ENCODE measurements around the gene NDUFS6. TPM values are rescaled to one million over a fixed set of nuclear protein-coding genes. Genes with fewer than 3 reads are reported as not detected.

The NDUFS6 gene
- total and polyA plus RNA-seq, 2 of the 4 experiments (the other 2 are of a cell fraction): 10.4 to 69.0 TPM

- H2BK20ac ChIP-seq (ENCODE audit: low read depth, low read length): no peak overlapping the region
- no peak overlapping the region for H2BK15ac ChIP-seq (ENCODE audit: low read depth, low read length)
- peak overlapping the region; percentile 64 for H2AFZ ChIP-seq (replicated peaks; ENCODE audit: low read length, poor library complexity)
- no peak overlapping the region for H4K8ac ChIP-seq (ENCODE audit: low read depth in 2 of 2, low read length in 2 of 2)
- H4K5ac ChIP-seq (ENCODE audit: low read depth, low read length): no peak overlapping the region
- peak; percentile 66 for DNase-seq
- CTCF ChIA-PET: interaction anchor here (0.7 to 2.2 kb wide), 4 partner anchors 9 to 35 kb away, joined by 3 to 21 read pairs (median 4); no protein-coding TSS in a partner anchor
- no peak overlapping the region for H3K4me3 ChIP-seq (ENCODE audit: insufficient read depth, low read depth, low read length)
- peaks cover 2% of the 10 kb centered on the region; the same call in 1 of the 2 replicates for H3K4me1 ChIP-seq (ENCODE audit: control insufficient read depth, insufficient read depth, low read length)
- no peaks in the 10 kb centered on the region for H4K20me1 ChIP-seq (ENCODE audit: insufficient read depth, low read length)
- 5% methylated on average over 4 of the region's 5 CpGs; no CpG with 5 or more reads in 1 of the 2 experiments for WGBS, 2 experiments (ENCODE audit: extremely low coverage in 2 of 2, insufficient read length in 1 of 2)
- peaks cover 7% of the 10 kb centered on the region for H3K27me3 ChIP-seq (ENCODE audit: control insufficient read depth, insufficient read depth, low read length)
- no peak overlapping the region for H2BK120ac ChIP-seq (ENCODE audit: low read depth, low read length)
- ATAC-seq (ENCODE audit: low read depth): peak; percentile 92
- in situ Hi-C loops (cut with MboI; ENCODE audit: low sequenced_read_pairs): no loop called here
- no peak overlapping the region for H3K18ac ChIP-seq (ENCODE audit: low read depth, low read length)
- no peak overlapping the region for H3K27ac ChIP-seq (ENCODE audit: insufficient read depth, low read length)
- no peak overlapping the region for H2BK5ac ChIP-seq (ENCODE audit: low read depth, low read length, poor library complexity, severe bottlenecking)
- dilution Hi-C loops (cut with HindIII; ENCODE audit: low sequenced_read_pairs, unreplicated experiment): no loop called here
- no peak overlapping the region for H3K9ac ChIP-seq (ENCODE audit: low read depth, low read length)
- BruUV-seq (replicated peaks): no TSS peak
- peak overlapping the region; percentile 35 for H2AK9ac ChIP-seq (replicated peaks; ENCODE audit: low read depth, low read length, poor library complexity)
- no peaks in the 10 kb centered on the region for H3K79me1 ChIP-seq (ENCODE audit: low read depth in 1 of 2, low read length in 2 of 2)
- POLR2A ChIA-PET (ENCODE audit: unreplicated experiment): interaction anchor here (1.3 kb wide), 1 partner anchor 27 kb away, joined by 3 read pairs; no protein-coding TSS in a partner anchor
- H3K4ac ChIP-seq (ENCODE audit: low read depth, low read length): no peak overlapping the region
- H4K91ac ChIP-seq (ENCODE audit: insufficient read depth, low read depth, low read length): no peak overlapping the region
- peak; percentile 42; the same call in 1 of the 2 replicates for TF ChIP-seq USF2 (IDR thresholded peaks at IDR 0.05; ENCODE audit: low read depth, low read length)
- TF ChIP-seq POLR2A (IDR thresholded peaks at IDR 0.05; ENCODE audit: low read depth, low read length): no peak
- peak; percentile 79; the same call in 1 of the 2 replicates for TF ChIP-seq MXI1 (IDR thresholded peaks at IDR 0.05; ENCODE audit: borderline replicate concordance, low read depth, low read length)
- no peak for TF ChIP-seq CEBPB (IDR thresholded peaks at IDR 0.05; ENCODE audit: low read depth, low read length)
- TF ChIP-seq SMC3 (IDR thresholded peaks at IDR 0.05; ENCODE audit: low read depth, low read length): peak; percentile 63; the same call in 1 of the 2 replicates
- TF ChIP-seq CTCF (conservative IDR thresholded peaks at IDR 0.05; ENCODE audit: low read depth, low read length): peak; percentile 58
- TF ChIP-seq MAFK (IDR thresholded peaks at IDR 0.05; ENCODE audit: low read depth, low read length): no peak
- TF ChIP-seq, protein P1, sequence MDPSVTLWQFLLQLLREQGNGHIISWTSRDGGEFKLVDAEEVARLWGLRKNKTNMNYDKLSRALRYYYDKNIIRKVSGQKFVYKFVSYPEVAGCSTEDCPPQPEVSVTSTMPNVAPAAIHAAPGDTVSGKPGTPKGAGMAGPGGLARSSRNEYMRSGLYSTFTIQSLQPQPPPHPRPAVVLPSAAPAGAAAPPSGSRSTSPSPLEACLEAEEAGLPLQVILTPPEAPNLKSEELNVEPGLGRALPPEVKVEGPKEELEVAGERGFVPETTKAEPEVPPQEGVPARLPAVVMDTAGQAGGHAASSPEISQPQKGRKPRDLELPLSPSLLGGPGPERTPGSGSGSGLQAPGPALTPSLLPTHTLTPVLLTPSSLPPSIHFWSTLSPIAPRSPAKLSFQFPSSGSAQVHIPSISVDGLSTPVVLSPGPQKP (IDR thresholded peaks at IDR 0.05; ENCODE audit: borderline replicate concordance, low read depth, low read length): no peak
- TF ChIP-seq CHD1 (IDR thresholded peaks at IDR 0.05; ENCODE audit: low read depth, low read length): no peak
- TF ChIP-seq RCOR1 (IDR thresholded peaks at IDR 0.05; ENCODE audit: insufficient replicate concordance, low read length): no peak
- TF ChIP-seq MAZ (IDR thresholded peaks at IDR 0.05; ENCODE audit: borderline replicate concordance, low read depth, low read length): no peak
- no peak for TF ChIP-seq NFE2L2 (IDR thresholded peaks at IDR 0.05; ENCODE audit: low read depth, low read length)
- TF ChIP-seq RAD21 (IDR thresholded peaks at IDR 0.05; ENCODE audit: low read length): peak; percentile 67
- H3K4me2 ChIP-seq (ENCODE audit: low read depth, low read length): no peak overlapping the region
- no peak overlapping the region for H3K14ac ChIP-seq (replicated peaks; ENCODE audit: low read depth, low read length)
- intact Hi-C loops (cut with micrococcal nuclease): loop anchor here (2.0 kb wide), 1 partner anchor 26 kb away; the partner anchor contains the start of gene MRPL36
- no peaks in the 10 kb centered on the region for H3K36me3 ChIP-seq (ENCODE audit: control insufficient read depth, insufficient read depth, low read length)
- H3K23ac ChIP-seq (ENCODE audit: low read depth, low read length): no peak overlapping the region
- H3K9me3 ChIP-seq (ENCODE audit: control insufficient read depth, insufficient read depth, low read length): no peaks in the 10 kb centered on the region
- H3K9me1 ChIP-seq (ENCODE audit: insufficient read depth, low read length): no peaks in the 10 kb centered on the region
- no peak overlapping the region for H2AK5ac ChIP-seq (ENCODE audit: low read depth, low read length)
- H3K56ac ChIP-seq (ENCODE audit: extremely low read depth, insufficient read depth, low read length): no peak overlapping the region
Observed at GRCh38 chr5:1772634-1773033, 28.6 kb upstream of the NDUFS6 start.

All from IMR-90 (cell line).